ENCODE results near the gene EXOC4.

DNA sequence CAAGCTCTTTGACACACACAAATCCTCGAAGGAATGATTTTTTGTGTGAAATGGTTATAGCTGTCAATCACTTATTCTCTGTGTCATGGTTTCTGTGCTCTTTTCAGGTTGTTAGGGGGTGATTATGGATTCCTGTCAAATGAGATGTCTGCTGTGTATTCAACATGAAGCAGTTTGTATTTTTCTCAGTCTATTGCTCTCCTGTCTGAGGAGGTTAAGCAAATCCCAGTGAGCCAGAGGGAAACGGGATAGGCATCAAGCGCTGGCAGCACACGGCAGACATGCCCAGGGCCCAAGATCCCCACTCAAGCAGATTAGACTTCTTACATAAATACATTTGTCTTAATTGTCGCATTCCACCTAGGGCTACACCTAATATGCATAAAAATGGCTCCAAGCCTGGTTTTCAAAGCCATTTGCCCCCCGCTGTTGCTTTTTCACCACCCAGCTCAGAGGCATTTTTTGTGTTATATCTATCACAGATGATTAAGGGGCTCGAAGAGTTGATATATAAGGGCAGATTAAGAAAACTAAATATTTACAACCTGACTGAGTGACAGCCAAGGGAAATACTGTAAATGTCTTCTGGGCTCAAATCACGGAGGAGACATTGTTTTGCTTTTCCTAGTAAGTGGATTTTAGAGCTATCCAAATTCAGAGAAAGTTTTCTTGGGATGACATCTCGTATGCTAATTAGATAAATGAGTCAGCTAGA, 681.5 kb downstream of the EXOC4 start:
- TF ChIP-seq, protein P1, sequence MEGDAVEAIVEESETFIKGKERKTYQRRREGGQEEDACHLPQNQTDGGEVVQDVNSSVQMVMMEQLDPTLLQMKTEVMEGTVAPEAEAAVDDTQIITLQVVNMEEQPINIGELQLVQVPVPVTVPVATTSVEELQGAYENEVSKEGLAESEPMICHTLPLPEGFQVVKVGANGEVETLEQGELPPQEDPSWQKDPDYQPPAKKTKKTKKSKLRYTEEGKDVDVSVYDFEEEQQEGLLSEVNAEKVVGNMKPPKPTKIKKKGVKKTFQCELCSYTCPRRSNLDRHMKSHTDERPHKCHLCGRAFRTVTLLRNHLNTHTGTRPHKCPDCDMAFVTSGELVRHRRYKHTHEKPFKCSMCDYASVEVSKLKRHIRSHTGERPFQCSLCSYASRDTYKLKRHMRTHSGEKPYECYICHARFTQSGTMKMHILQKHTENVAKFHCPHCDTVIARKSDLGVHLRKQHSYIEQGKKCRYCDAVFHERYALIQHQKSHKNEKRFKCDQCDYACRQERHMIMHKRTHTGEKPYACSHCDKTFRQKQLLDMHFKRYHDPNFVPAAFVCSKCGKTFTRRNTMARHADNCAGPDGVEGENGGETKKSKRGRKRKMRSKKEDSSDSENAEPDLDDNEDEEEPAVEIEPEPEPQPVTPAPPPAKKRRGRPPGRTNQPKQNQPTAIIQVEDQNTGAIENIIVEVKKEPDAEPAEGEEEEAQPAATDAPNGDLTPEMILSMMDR (IDR thresholded peaks at IDR 0.05) = no peak
- TF ChIP-seq POLR2A (IDR thresholded peaks at IDR 0.05) (no peak), POLR2AphosphoS5 (IDR thresholded peaks at IDR 0.05) (no peak), EP300 (IDR thresholded peaks at IDR 0.05) (no peak)

Data from sigmoid colon (tissue), 4 donors.